GM18858 (cell line): ENCODE measurements around the gene COL4A2.

Experiments
- ATAC-seq: cut with Tn5 transposase; IDR thresholded peaks from one replicate; pipeline ENCODE4 v1.9.1; 2021; ENCODE audit not compliant: unreplicated experiment

Gene COL4A2

DNA sequence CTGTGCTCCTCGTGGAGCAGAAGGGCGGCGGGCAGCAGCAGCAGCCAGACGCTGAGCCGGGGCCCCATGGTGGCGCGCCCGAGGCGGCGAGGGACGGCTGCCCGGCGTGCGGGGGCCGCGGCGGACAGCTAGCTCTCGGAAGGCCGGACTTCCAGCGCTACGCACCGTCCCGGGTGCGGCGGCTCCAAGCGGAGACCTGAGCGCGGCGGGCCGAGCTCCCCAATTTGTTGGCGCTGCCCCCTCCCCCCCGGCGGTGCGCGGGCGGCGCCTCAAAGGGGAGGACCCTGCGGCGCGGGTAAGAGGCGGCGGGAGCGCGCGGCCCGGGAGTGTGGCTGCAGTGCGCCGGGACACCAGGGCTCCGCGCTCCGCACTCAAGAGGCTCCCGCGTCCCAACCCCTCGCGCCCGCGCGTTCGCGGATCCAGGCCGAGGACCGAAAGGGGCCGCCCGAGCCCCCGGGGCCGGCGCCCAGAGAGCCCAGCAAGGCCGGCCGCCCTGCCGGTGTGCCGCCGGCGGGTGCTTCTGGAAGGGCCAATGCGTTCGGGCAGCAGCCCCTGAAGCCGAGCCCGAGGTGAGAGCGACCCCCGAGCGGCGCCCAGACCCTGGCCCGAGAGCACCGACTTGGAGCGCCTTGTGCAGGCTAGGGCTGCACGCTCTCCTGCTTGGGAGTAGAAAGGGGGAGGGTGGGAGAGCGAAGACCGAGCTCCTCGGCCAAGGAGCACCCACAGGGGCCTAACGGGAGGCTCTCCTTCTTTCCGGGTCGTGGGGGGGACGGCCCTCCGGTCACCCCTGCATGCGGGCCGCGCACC lies at the start of gene COL4A2, which contains the start of gene COL4A1:
Gene COL4A2 (plus strand): TSS at position 325 of the 807 bp plus-strand sequence. CDS start 620 bp downstream, outside the sequence.
Gene COL4A1 (minus strand): TSS at position 198 of the 807 bp plus-strand sequence. CDS start 130 bp downstream, at position 68.
- no peak for ATAC-seq

DNA sequence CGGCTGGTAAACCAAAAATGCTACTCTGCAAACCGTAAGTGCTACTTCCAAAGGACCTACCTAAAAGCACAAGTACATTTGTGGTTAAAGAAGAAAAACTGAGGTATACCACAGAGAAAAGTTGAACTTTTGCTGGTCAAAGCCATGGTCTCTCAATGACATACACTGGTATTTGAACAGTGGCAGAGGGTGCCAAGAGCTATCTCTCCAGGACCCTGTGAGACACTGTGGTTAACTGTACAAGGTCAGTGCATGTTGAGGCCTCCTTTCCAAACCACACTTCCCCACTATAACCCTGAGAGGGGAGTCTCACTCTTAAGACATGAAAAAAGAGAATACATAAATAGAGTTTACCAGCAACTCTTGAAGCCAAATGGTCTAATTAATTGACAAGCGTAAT lies 49.7 kb upstream of the COL4A2 start:
- no peak for ATAC-seq

DNA sequence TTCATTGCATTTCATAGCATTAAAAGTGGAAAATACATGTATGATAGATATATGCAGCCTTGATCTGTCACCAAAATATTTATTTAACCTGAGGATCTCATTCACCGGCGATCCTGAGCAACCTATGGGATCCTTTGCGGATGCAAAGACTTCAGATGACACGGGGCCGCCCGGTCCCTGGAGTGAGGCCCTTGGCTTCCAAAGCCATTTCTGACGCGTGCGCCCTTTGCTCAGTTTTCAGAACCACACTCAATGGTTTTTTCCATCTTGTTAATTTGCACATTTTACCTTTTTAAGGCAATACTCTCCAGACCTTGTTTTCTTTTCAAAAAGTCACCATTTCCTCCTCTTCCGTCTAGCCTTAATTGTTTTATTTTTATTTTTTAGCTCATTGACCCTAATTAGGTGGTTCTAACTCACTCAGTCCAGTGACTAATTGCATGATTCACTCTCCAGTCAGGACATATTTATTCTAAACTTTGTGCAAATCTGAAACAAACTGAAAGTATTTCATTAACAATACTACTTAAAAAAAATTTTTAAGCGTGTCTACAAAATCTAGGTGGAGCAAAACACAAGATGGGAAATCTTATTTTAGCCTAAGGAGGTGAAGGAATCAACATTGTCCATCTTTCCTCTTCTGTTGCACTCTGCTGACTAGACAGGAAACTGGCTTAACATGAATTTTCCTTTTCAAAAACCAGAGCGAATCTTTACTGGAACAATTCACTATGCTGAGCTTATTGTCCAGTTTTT lies 48.0 kb upstream of the COL4A2 start:
- no peak for ATAC-seq

DNA sequence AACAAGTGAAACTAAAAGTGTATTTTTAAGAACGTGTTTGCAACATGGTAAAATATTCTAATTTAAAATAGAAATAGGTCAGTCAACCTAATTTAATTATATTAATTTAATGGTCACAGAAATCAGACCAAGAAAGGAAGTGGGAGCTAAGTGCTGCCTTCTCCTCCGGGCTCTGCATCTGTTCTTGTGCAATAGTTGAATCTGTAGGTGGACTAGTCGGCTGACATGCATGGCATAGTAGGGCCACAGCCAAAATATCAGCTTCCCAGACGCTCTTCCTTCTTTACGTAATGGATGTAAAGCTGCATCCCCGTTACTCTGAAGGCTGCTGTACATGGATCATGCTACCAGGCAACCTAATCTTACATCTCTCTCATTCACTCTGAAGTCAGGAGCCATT lies 47.4 kb upstream of the COL4A2 start:
- no peak for ATAC-seq

- ATAC-seq, result no peak
Measured at GRCh38 chr13:110261166-110262081, 45.7 kb upstream of the COL4A2 start.

GRCh38 chr13:110262082-110262436 lies 45.0 kb upstream of the COL4A2 start:
- no peak for ATAC-seq

DNA sequence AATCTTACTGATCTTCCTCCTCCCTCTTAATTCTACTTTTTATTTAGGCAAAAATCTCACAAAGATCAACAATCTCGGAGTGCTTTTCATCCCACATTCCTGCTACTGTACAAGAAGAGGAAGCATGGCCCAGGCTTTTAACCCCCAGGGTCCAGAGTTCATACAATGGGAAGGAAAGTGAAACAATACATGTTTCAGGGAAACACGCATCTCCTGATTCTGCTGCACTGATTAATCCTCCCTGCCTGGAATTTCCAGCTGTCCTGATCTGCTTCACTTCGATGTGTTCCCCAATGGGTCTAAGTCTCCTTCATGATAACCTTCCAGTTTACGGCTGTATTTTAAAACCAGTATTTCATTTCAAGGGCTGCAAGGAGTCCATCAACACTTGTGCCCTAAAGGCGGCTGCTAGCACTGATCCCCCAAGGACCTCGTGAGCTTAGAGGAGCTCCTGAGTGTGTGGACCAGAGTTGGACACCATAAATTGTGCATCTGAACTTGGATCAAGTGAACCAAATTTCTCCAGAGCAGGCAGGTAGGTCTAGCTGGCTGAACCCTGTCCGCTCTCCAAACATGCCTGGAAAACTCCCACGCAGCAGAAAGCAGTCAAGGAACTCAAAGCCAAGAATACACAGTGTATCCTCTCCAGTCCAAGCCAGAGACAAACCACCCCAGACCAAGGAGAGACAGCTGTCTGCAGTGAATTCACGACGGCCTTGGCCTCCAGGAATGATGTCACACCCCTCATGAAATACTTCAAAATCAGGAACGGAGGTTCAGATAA lies 44.4 kb upstream of the COL4A2 start:
- ATAC-seq, result no peak

DNA sequence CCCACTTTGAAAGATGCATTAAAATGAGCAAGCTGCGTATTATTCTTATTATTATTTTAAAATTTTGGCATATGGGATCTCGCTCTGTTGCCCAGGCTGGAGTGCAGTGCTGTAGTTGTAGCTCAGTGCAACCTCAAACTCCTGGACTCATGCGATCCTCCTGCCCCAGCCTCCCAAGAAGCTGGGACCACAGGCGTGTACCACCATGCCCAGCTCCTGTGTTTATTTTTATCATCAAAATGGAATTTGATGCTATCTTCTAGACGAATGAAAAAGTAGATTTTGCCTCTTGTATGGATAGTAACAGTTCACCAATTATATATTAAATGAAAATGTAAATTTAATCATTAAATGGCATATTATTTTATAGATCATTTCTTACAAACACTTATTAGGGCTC lies 43.7 kb upstream of the COL4A2 start:
- ATAC-seq, result no peak

- no peak for ATAC-seq
Measured at GRCh38 chr13:110263888-110264287, 43.2 kb upstream of the COL4A2 start.

GRCh38 chr13:110264685-110265275 lies 42.3 kb upstream of the COL4A2 start:
- ATAC-seq, result no peak

DNA sequence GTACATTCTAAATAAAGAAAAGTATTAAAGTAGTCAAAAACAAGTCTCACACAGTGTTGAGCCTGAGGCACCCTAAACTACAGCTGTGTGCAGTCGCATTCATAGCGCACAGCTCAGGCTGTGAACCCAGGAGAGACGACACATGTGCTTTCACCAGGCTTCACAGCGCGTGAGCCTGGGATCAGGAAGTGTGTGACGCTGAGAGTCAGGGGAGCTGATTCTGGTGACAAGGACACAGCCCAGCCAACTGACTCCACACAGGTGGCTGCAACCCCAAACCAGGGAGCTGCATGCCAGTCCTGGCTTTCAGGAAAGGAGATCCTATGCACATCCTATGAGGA lies 41.8 kb upstream of the COL4A2 start:
- ATAC-seq, result no peak

GRCh38 chr13:110265682-110266430 lies 41.2 kb upstream of the COL4A2 start:
- ATAC-seq, result no peak

GRCh38 chr13:110266431-110266809 lies 40.7 kb upstream of the COL4A2 start:
- ATAC-seq, result no peak

DNA sequence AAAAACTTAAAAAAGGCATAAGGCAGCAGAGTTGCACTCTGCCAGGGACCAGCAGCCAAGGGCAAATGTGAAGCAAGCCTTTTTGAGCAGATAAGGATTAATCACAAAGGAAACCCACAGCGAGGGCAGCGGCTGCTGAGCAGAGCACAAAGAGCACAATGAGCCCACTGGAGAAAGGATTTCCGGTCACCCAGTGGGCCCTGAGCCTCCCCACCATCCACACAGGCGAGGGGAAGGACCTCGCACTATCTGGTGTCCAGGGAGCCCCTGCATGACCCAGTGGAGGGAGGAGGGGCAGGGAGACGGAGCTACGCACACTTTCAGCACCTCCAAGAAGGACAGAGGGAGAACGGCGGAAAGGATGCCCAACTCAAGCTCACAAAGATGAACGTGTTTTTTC lies 40.1 kb upstream of the COL4A2 start:
- no peak for ATAC-seq

DNA sequence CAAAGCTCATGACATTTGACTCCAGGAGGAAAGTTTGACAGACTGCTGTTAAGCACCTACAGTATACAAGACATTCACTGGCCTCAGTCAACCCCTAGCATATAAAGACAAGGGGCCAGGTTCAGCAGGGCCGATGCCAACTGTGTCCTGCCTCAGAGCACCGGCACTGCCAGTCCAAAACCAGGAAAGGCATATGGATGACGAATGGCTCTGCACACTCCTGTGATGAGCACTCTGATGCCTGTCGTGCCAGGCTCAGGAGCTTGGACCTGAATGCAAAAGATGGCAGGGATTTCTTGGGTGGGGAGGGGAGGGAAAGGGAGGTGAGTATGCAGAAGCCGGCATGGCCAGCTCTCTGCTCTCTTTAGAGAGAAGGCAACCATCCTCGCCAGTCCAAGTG lies 39.0 kb upstream of the COL4A2 start:
- ATAC-seq, result no peak

DNA sequence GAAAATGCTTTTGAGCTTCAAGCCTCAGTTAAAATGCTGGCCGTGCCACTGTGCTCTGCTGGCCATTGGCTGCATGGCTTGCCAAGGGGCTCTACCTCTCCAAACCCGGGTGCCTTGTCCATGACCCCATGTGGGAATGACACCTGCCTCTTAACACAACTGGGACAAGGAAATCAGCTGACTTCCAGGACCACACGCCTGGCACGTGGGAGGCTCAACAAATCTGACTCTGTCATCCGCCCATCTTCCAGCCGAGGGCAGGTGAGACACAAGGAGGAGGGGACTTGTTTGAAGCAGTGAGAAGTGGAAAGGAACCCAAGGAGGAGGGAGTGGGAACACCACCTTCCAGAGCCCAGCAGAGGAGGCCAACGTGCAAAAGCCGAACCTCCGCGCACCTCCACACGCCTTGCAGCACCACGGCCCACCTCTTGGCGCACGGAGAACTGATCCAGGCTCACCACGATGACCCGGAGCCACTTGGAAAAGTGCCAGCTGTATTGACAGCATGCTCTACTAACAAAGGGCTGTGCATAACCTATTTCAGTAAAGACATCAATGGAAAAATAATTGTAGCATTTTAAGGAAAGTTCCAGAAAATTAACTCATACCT lies 38.4 kb upstream of the COL4A2 start:
- no peak for ATAC-seq

GRCh38 chr13:110269509-110270185 lies 37.4 kb upstream of the COL4A2 start:
- ATAC-seq, result no peak

GRCh38 chr13:110270507-110270906 lies 36.6 kb upstream of the COL4A2 start:
- no peak for ATAC-seq

DNA sequence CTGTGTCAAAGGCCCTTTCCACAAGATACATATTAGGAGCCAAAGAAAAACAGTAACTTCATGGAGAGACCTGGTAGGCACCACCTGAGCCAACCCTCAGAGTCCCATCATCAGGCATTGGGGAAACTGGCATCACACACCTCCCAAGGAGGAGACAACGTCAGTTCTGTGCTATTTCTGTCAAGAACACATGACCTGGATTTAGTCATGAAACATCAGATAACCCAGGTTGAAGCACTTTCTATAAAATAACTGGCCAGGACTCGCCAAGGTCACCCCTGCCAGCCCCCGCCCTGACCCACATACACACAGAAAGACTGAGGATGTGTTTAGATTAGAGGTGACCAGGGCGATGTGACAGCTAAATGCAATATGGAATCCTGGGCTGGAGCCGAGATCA lies 35.8 kb upstream of the COL4A2 start:
- ATAC-seq, result no peak
